Neural cell (in vitro differentiated cells): Measurements from ENCODE around the gene HOXA1.

Source experiments
- EP300 ChIP-seq: fragments of 450-650 bp; conservative IDR thresholded peaks from 2 replicates; pipeline ENCODE4 v1.6.1; 2014; ENCODE audit warnings: antibody characterized with exemption, mild to moderate bottlenecking, moderate library complexity; ENCODE audit not compliant: poor library complexity, severe bottlenecking
- EZH2 ChIP-seq: fragments of 200-600, 300-800 bp; shearing (Covaris generic), sonication (generic); IDR thresholded peaks from 2 replicates; pipeline ENCODE4 v1.6.1; 2014; ENCODE audit warnings: antibody characterized with exemption, low read length, borderline replicate concordance, mild to moderate bottlenecking; ENCODE audit not compliant: insufficient read depth, poor library complexity, severe bottlenecking
- POLR2AphosphoS5 ChIP-seq: IDR thresholded peaks from 2 replicates; pipeline ENCODE4 v1.6.1; 2012
- SMC3 ChIP-seq: fragments of 450-650 bp; conservative IDR thresholded peaks from 2 replicates; pipeline ENCODE4 v1.6.1; 2014; ENCODE audit warnings: antibody characterized with exemption, mild to moderate bottlenecking, moderate library complexity; ENCODE audit not compliant: poor library complexity
- TF ChIP-seq, protein P1 (sequence below): fragments of 450-650 bp; IDR thresholded peaks from 2 replicates; pipeline ENCODE4 v1.5.1; 2014; ENCODE audit warnings: antibody characterized with exemption, mild to moderate bottlenecking, moderate library complexity; ENCODE audit not compliant: poor library complexity, severe bottlenecking

DNA sequence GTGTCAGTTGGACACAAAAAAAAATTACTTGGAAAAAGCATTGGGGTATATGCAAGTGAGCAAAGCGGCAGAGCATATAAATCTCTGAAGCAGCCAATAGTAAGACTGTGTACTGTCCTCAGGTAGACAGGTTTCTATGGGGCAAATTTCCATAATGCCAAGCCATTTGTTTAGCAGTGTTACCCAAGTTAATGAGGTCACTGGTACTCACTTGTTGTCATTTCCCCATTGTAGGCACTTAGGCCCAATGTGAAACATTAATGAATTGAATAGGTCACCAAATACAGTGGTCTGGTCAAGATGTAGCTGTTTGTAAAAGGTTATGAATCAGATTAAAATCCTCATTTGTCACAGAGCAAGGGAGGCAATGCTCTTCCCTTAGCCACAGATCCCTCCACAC lies 27.5 kb downstream of the HOXA1 start:
- TF ChIP-seq, protein P1, sequence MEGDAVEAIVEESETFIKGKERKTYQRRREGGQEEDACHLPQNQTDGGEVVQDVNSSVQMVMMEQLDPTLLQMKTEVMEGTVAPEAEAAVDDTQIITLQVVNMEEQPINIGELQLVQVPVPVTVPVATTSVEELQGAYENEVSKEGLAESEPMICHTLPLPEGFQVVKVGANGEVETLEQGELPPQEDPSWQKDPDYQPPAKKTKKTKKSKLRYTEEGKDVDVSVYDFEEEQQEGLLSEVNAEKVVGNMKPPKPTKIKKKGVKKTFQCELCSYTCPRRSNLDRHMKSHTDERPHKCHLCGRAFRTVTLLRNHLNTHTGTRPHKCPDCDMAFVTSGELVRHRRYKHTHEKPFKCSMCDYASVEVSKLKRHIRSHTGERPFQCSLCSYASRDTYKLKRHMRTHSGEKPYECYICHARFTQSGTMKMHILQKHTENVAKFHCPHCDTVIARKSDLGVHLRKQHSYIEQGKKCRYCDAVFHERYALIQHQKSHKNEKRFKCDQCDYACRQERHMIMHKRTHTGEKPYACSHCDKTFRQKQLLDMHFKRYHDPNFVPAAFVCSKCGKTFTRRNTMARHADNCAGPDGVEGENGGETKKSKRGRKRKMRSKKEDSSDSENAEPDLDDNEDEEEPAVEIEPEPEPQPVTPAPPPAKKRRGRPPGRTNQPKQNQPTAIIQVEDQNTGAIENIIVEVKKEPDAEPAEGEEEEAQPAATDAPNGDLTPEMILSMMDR: no peak
- TF ChIP-seq EP300 (no peak), EZH2 (no peak), POLR2AphosphoS5 (no peak), SMC3 (no peak)
